Esophagus (tissue), 2 donors: ENCODE data around the gene GATAD2B. TPM values are rescaled to one million over a fixed set of nuclear protein-coding genes. Genes with fewer than 3 reads are reported as not detected.

Experiments
- H3K27ac ChIP-seq, 2 donors: one replicate each; pipeline ENCODE4 v1.5.1; 2013; ENCODE audit warnings: low read depth in 2 of 2, mild to moderate bottlenecking in 2 of 2, inconsistent platforms in 1 of 2, low read length in 1 of 2, moderate library complexity in 1 of 2
- H3K27me3 ChIP-seq, 2 donors: one replicate each; pipeline ENCODE4 v1.6.1; 2013; ENCODE audit warnings: low read length in 2 of 2, control low read depth in 1 of 2, mild to moderate bottlenecking in 1 of 2; ENCODE audit not compliant: insufficient read depth in 2 of 2, control insufficient read depth in 1 of 2
- H3K36me3 ChIP-seq, 2 donors: one replicate each; pipeline ENCODE4 v1.6.1; 2013; ENCODE audit warnings: low read length in 1 of 2; ENCODE audit not compliant: control insufficient read depth in 2 of 2, insufficient read depth in 2 of 2
- H3K4me1 ChIP-seq, 2 donors: one replicate each; pipeline ENCODE4 v1.6.1; 2013; ENCODE audit warnings: low read length in 1 of 2; ENCODE audit not compliant: control insufficient read depth in 2 of 2, insufficient read depth in 2 of 2
- H3K4me3 ChIP-seq, 2 donors: one replicate each; pipeline ENCODE4 v1.5.1; 2013; ENCODE audit warnings: low read length in 2 of 2, mild to moderate bottlenecking in 2 of 2, low read depth in 1 of 2, moderate library complexity in 1 of 2
- H3K9me3 ChIP-seq, 2 donors: one replicate each; pipeline ENCODE4 v1.6.1; 2013; ENCODE audit warnings: mild to moderate bottlenecking in 2 of 2, low read depth in 1 of 2, low read length in 1 of 2, moderate library complexity in 1 of 2; ENCODE audit not compliant: control insufficient read depth in 2 of 2, insufficient read depth in 1 of 2
- WGBS, 2 donors: extraction: QIAGEN DNeasy Blood & Tissue Kit; methylation state at CpG; one replicate each; pipeline ENCODE4 v1.1.7; 2013; 5-methylcytosine and 5-hydroxymethylcytosine counted together
- polyA plus RNA-seq, 2 donors: library from polyadenylated mRNA; stranded (reverse); fragments of 200-250 nt; gene quantifications; one replicate each; pipeline ENCODE4 v1.2.3, GENCODE V29; 2013
- donor health status: healthy with polysubstance abuse.
- donor health status: Bipolar disorder and iron deficiency.

Gene GATAD2B
- polyA plus RNA-seq, 2 donors: 3.2 to 4.4 TPM

- peaks cover 28 to 53% of the 10 kb centered on the region in 2 donors for H3K36me3 ChIP-seq
- no peak overlapping the region for H3K27ac ChIP-seq
- no peak overlapping the region for H3K4me3 ChIP-seq
- WGBS, 2 donors: 93% methylated on average over 14 of the region's 14 CpGs
- no peaks in the 10 kb centered on the region for H3K27me3 ChIP-seq
- no peaks in the 10 kb centered on the region for H3K9me3 ChIP-seq
- no peaks in the 10 kb centered on the region for H3K4me1 ChIP-seq
Measured at GRCh38 chr1:153933430-153933829, 10.7 kb upstream of the GATAD2B start.

DNA sequence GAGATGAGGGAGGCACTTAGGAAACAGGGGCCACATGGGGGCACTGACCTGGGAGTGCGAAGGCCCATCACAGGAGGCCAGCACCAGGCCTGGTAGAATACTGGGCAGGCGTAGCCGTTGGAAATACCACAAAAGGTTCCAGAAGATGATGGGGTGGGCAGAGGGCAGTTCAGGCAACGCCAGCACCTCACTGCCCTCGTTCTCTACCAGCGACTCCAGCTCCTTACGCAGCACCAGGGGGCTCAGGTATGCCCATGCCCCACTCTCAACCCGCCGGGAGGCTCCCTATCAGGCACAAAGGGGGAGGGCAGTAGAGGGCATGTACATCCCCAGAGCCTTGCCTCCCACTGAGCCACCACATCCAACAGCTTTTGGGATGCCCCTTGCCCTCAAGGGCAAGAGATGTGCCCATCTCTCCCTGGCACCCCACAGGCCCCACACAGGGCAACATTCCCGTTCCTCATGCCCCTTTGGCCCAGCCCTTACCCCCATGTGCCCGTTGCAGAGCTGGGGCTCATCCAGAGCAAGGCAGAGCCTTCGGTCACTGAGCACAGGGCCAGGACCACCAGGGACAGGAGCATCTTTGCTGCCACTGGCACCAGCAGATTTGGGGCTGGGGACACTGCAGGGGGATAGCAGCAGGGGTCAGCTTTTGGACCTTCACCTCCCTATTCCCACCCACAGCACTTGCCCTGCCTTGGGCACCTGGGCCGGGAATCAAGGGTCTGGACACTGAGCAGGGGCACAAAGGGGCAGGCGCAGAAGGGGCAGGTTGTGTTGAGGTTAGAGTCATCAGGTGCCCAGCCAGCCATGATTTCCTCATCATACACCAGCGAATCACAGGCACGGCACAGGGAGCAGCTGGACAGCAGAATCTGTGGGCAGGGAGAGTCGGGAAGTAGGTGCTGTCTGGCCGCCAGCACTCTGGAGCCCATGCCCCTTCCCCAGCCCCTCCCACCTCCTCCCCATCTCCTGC is 9.7 kb upstream of the GATAD2B start:
- no peaks in the 10 kb centered on the region for H3K9me3 ChIP-seq
- WGBS, 2 donors: 93 to 96% methylated on average over 18 of the region's 18 CpGs
- H3K27me3 ChIP-seq: no peaks in the 10 kb centered on the region
- no peaks in the 10 kb centered on the region for H3K4me1 ChIP-seq
- H3K4me3 ChIP-seq: no peak overlapping the region
- H3K36me3 ChIP-seq: peaks cover 23 to 48% of the 10 kb centered on the region in 2 donors
- no peak overlapping the region for H3K27ac ChIP-seq

GRCh38 chr1:153929981-153930948 is 7.5 kb upstream of the GATAD2B start:
- WGBS, 2 donors: 84 to 85% methylated on average over 14 of the region's 14 CpGs

GRCh38 chr1:153929426-153929825 is 6.7 kb upstream of the GATAD2B start:
- Histone ChIP-seq H3K4me1 (no peaks in the 10 kb centered on the region), H3K36me3 (peaks cover 7 to 27% of the 10 kb centered on the region in 2 donors), H3K4me3 (no peak overlapping the region), H3K27me3 (no peaks in the 10 kb centered on the region), H3K9me3 (no peaks in the 10 kb centered on the region), H3K27ac (no peak overlapping the region)
- 90 to 95% methylated on average over 5 of the region's 5 CpGs for WGBS, 2 donors

More at GRCh38 chr1:153929981-153930948, 7.5 kb upstream of the GATAD2B start:
- Histone ChIP-seq H3K4me1 (no peaks in the 10 kb centered on the region), H3K27me3 (no peaks in the 10 kb centered on the region), H3K4me3 (no peak overlapping the region), H3K9me3 (no peaks in the 10 kb centered on the region), H3K36me3 (peaks cover 14 to 32% of the 10 kb centered on the region in 2 donors), H3K27ac (no peak overlapping the region)

DNA sequence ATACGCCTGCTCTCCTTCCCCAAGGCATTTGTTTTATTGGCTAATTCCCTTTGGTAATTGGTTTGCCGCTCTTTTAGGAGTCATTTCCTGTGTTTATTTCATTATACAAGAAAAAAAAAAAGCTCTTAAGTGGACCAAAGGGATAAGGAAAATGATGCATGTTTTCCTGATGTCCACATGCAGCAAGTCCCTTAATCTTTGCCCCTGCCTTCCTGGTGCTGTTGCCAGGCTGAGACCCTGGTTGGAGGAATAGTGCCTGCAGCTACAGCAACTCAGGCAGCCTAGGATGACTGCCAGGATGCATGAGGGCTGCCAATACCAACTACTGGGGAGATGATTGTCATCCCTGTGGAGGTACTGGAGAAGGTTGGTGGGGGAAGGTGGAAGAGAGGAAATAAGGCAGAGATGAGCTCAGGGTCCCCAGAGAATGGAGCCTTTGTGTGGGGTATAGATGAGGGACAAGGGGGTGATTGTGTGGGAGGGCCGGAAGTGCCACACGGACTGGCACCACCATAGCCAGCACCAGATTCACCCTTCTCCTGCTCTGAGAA is 6.1 kb upstream of the GATAD2B start:
- no peaks in the 10 kb centered on the region for H3K4me1 ChIP-seq
- no peak overlapping the region for H3K27ac ChIP-seq
- no peaks in the 10 kb centered on the region for H3K27me3 ChIP-seq
- no peak overlapping the region for H3K4me3 ChIP-seq
- peaks cover 7 to 25% of the 10 kb centered on the region in 2 donors for H3K36me3 ChIP-seq
- no peaks in the 10 kb centered on the region for H3K9me3 ChIP-seq
- 55 to 58% methylated on average over 4 of the region's 4 CpGs for WGBS, 2 donors

- no peaks in the 10 kb centered on the region for H3K27me3 ChIP-seq
- 68 to 77% methylated on average over 1 of the region's 1 CpG for WGBS, 2 donors
- no peak overlapping the region for H3K4me3 ChIP-seq
- no peak overlapping the region for H3K27ac ChIP-seq
- no peaks in the 10 kb centered on the region for H3K4me1 ChIP-seq
- no peaks in the 10 kb centered on the region for H3K9me3 ChIP-seq
- peaks cover 7 to 19% of the 10 kb centered on the region in 2 donors for H3K36me3 ChIP-seq
Measured at GRCh38 chr1:153928245-153928644, 5.5 kb upstream of the GATAD2B start.

DNA sequence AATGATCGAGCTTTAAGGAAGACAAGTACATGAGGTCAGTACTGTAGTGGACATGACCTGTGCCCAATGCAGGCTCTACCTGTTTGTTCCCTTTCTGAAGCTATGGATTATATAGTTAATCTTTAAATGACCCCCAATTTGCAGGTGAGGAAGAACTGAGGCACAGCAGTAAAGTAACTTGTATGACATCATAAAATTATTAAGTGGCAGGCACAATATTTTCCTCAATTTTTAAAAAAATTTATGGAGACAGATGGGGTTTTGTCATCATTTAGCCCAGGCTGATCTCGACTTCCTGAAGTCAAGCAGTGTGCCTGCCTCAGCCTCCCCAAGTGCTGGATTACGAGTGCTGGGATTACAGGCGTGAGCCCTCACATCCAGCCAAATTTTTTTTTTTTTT is 3.6 kb upstream of the GATAD2B start:
- WGBS, 2 donors: 76 to 84% methylated on average over 4 of the region's 4 CpGs
- peaks cover 0 to 3% of the 10 kb centered on the region in 2 donors for H3K4me1 ChIP-seq
- H3K27ac ChIP-seq: no peak overlapping the region
- H3K4me3 ChIP-seq: no peak overlapping the region
- peaks cover 3 to 7% of the 10 kb centered on the region in 2 donors for H3K36me3 ChIP-seq
- H3K9me3 ChIP-seq: no peaks in the 10 kb centered on the region
- no peaks in the 10 kb centered on the region for H3K27me3 ChIP-seq

DNA sequence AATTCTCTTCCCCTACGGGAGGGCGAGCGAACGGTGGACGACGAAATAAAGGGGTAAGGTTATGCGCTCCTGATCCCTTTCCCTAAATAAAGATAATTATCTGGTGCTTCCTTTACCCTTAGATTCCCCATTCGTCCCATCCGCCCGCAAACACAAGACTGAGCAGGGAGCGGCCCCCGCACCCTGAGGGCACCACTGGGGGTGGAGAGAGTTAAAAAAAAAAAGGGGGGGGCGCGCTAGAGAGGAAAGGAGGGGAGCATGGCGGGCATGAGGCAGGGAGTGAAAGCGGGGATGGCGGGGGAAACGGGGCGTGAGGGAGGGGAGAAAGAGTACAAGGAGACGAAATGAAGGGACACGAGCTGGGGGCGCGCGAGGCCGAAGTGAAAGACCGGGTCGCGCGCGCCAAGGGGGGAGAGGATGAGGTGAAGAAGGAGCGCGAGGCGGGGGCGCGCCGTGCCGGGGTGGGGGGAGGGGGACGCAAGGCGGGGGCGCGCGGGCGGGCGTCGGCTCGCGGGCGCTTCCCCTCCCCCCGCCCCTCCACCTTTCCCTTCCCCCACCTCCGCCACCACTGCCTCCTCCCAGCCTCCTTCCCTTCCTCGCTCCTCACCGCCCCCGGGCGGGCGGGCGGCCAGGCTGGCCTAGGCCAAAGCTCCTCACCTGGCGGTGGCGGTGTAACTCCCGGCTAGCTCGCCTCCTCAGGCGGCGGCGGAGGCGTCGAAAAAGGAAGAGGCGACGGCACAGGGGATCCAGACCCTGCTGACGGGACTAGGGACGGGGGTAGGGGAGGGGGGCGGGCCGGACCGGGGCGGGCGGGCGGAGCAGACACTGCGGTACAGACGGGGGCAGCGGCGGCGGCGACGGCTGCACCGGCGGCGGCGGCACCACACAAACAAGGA is 448 bp downstream of the GATAD2B start:
- H3K36me3 ChIP-seq: no peaks in the 10 kb centered on the region
- H3K27ac ChIP-seq: peak overlapping the region; percentile 93 to 94
- whole genome bisulfite sequencing, 2 donors: 1 to 2% methylated on average over 33 to 77 of the region's 86 CpGs
- H3K4me1 ChIP-seq: peaks cover 0 to 3% of the 10 kb centered on the region in 2 donors
- H3K9me3 ChIP-seq: no peaks in the 10 kb centered on the region
- H3K4me3 ChIP-seq: peak overlapping the region; percentile 80 to 97
- no peaks in the 10 kb centered on the region for H3K27me3 ChIP-seq
